T47D (cell line): Measurements from ENCODE around the gene RBFOX1.

Experiments
- DNase-seq, 2 experiments: peaks; one replicate each; pipeline versions ENCODE4 v3.0.0 to v3.0.0-alpha.2; 2011 to 2012; ENCODE audit warnings: low read depth in 1 of 2, low spot score in 1 of 2
- JUND ChIP-seq: IDR thresholded peaks from 2 replicates; pipeline ENCODE4 v1.6.1; 2012; ENCODE audit warnings: low read depth
- in situ Hi-C: cut with HindIII; loops from 2 replicates; pipeline ENCODE4 v1.10.0; 2016; ENCODE audit warnings: low sequenced_read_pairs, low pct_unique_long_range_greater_than_20kb

Gene RBFOX1

DNA sequence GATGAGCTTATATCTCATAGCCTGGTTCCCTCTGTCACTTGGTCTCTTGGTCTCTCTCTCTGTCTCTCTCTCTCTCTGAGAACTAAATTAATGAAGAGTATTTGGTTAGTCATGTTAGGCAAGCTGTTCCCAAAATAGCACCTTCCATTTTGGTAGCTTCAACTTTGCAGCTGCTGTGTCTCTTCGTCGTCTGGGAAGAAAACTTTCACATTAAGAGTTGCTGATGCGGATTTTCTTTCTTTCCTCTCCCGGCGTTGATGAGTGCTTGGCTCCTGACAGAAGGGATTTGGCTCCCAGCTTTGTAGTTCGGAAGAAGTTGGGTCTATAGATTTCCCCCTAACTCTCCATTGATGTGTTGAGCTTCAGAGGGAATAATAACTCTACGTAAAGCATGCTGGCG lies at the start of gene RBFOX1:
RBFOX1 (plus strand) TSS at position 235 of the 400 bp plus-strand sequence.
- in situ Hi-C loops: no loop called here
- no peak for DNase-seq
- no peak for TF ChIP-seq JUND

DNA sequence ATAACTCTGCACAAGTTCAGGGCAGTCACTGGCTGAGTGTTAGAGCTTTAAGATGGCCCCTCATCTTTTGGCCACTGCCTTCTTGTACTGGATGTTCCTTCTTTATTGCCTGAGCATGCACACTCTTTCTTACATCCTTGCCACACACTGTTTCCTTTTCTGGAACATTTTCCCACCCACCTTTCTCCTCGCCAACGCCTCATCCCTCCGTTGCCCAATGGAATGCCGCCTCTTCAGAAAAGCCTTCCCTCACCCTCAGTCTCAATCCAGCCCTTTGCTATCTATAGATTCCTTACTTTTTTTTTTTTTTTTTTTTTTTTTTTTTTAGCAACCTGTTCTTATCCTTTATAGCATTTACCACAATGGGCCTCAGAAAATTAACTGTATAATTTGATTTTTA lies 47.9 kb upstream of the RBFOX1 start:
- DNase-seq: no peak
- TF ChIP-seq JUND: no peak
- in situ Hi-C loops: no loop called here

DNA sequence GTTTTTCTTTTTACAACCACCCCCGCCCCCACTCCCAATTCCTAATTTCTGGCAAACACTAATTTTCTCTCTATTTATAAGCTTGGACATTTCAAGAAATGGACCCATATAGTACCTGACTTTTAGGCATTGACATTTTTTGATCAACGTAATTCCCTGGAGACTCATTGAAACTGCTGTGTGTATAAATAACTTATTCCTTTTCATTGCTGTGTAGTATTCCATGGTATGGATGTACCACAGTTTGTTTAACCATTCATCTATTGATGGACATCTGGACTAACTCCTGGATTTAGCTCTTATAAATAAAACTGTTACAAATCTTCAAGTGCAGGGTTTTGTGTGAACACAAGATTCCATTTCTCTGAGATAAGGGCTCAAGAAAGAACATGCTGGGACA lies 47.1 kb upstream of the RBFOX1 start:
- TF ChIP-seq JUND: no peak
- in situ Hi-C loops: no loop called here
- no peak for DNase-seq

- DNase-seq: no peak
- no peak for TF ChIP-seq JUND
- in situ Hi-C loops: no loop called here
Measured at GRCh38 chr16:7289299-7289698, 43.3 kb upstream of the RBFOX1 start.

- DNase-seq: no peak
- in situ Hi-C loops: no loop called here
- no peak for TF ChIP-seq JUND
Measured at GRCh38 chr16:7290682-7291081, 42.0 kb upstream of the RBFOX1 start.

GRCh38 chr16:7294020-7294419 lies 38.6 kb upstream of the RBFOX1 start:
- in situ Hi-C loops: no loop called here
- no peak for DNase-seq
- no peak for TF ChIP-seq JUND

- in situ Hi-C loops: no loop called here
- TF ChIP-seq JUND: no peak
Measured at GRCh38 chr16:7303052-7303610, 29.5 kb upstream of the RBFOX1 start.

DNA sequence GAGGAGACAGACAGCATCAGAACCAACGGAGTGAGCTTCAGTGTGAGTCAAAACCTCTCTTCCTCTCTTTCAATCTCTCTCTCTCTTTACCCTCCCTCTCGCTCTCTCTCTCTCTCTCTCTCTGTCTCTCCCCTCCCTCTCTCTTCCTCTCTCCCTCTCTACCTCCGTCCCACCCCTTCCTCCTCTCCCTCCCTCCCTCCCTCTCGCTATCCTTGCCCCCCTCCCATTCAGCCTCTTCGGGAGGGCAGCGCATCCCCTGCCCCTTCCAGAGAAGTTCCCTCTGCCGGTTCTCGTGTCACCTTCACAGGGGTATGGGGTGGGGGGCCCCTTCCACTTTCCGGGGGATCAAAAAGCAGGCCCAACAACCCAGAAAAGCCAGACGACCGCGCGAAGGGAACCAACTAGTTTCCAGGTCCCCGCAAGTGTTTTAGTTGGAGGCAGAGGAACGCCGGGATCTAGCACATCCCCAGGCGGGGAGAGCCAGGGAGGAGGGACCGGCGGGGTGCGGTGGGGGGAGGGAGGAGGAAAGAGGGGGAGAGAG lies 28.9 kb upstream of the RBFOX1 start:
- DNase-seq: no peak
- no peak for TF ChIP-seq JUND
- in situ Hi-C loops: no loop called here

More at GRCh38 chr16:7303052-7303610, 29.5 kb upstream of the RBFOX1 start:
- DNase-seq: no peak

- no peak for TF ChIP-seq JUND
- DNase-seq: no peak
- in situ Hi-C loops: no loop called here
Measured at GRCh38 chr16:7304279-7304678, 28.4 kb upstream of the RBFOX1 start.

GRCh38 chr16:7304958-7305357 lies 27.7 kb upstream of the RBFOX1 start:
- no peak for DNase-seq
- in situ Hi-C loops: no loop called here
- TF ChIP-seq JUND: no peak

DNA sequence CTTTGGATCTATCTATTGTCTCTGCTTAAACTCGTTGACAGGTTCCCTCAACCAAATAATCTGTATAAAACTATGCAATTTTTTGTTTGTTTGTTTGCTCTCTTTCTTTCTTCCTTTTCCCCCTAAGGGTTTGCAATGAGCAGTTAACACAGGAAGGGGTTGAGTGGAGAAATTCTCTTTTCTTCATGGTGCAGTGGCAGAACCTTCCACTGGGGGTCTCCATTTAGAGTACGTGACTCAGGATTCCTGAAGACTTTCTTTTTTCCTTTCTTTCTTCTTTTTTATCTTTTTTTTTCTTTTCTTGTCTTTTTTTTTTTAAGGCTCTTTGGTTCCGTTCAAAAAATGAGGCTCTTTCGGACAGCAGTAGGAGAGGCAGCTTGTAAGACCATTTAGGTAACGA lies 19.5 kb upstream of the RBFOX1 start:
- no peak for TF ChIP-seq JUND
- in situ Hi-C loops: no loop called here
- peak in 1 of 2 experiments; percentile 5 for DNase-seq

DNA sequence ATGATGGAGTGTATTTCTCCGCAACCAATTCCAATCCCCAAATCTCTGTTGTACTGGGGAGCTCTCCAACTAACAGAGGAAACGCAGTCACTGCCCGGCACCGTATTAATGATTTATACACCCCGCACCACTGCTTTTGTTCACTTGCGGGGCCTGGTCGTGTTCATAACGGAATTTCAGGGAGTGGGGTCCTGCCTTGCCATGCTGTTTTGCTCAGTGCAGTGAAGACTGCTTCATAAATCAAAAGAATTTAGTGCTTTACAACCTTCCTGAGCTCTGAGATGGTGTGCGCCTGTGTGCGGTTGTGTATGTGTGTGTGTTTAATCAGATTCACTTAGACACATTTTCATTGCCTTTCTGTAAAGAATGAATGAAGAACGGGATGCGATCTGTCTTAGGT lies 18.5 kb upstream of the RBFOX1 start:
- no peak for TF ChIP-seq JUND
- no peak for DNase-seq
- in situ Hi-C loops: no loop called here

- no peak for TF ChIP-seq JUND
- no peak for DNase-seq
- in situ Hi-C loops: no loop called here
Measured at GRCh38 chr16:7315813-7316212, 16.8 kb upstream of the RBFOX1 start.

- in situ Hi-C loops: no loop called here
- no peak for TF ChIP-seq JUND
- no peak for DNase-seq
Measured at GRCh38 chr16:7316281-7316888, 16.3 kb upstream of the RBFOX1 start.
